NCI-H345 (cell line): Measurements from ENCODE around the gene SLC43A1.
"Not testable (repeated sequence)": the region's sequence is repeated elsewhere in the genome, so short reads cannot be mapped to it uniquely, and the experiment has no call there.

Source experiments
- DNase-seq: peaks from one replicate; lab custom pipeline; 2025; lab: John Stamatoyannopoulos, UW

The SLC43A1 gene

GRCh38 chr11:57515332-57516060 is at the start of gene SLC43A1:
TSS of gene SLC43A1 (minus strand) at chr11:57515702. CDS start at chr11:57514111, 1,591 bp downstream.
- DNase-seq: no peak

GRCh38 chr11:57562596-57562995 is 47.1 kb upstream of the SLC43A1 start:
- no peak for DNase-seq

GRCh38 chr11:57560146-57560545 is 44.6 kb upstream of the SLC43A1 start:
- DNase-seq: no peak

GRCh38 chr11:57556041-57556440 is 40.5 kb upstream of the SLC43A1 start:
- no peak for DNase-seq

GRCh38 chr11:57555393-57555792 is 39.9 kb upstream of the SLC43A1 start:
- DNase-seq: no peak

GRCh38 chr11:57552479-57552878 is 37.0 kb upstream of the SLC43A1 start:
- no peak for DNase-seq

GRCh38 chr11:57551941-57552340 is 36.4 kb upstream of the SLC43A1 start:
- DNase-seq: no peak

GRCh38 chr11:57549983-57550382 is 34.5 kb upstream of the SLC43A1 start:
- DNase-seq: no peak

GRCh38 chr11:57547854-57548377 is 32.4 kb upstream of the SLC43A1 start:
- no peak for DNase-seq

GRCh38 chr11:57546869-57547475 is 31.5 kb upstream of the SLC43A1 start:
- no peak for DNase-seq

GRCh38 chr11:57546451-57546850 is 30.9 kb upstream of the SLC43A1 start:
- no peak for DNase-seq

GRCh38 chr11:57545883-57546282 is 30.4 kb upstream of the SLC43A1 start:
- DNase-seq: no peak

GRCh38 chr11:57544566-57544965 is 29.1 kb upstream of the SLC43A1 start:
- DNase-seq: no peak

GRCh38 chr11:57543593-57543992 is 28.1 kb upstream of the SLC43A1 start:
- DNase-seq: no peak

GRCh38 chr11:57542582-57542981 is 27.1 kb upstream of the SLC43A1 start:
- DNase-seq: no peak

GRCh38 chr11:57541169-57541568 is 25.7 kb upstream of the SLC43A1 start:
- no peak for DNase-seq

- no peak for DNase-seq
These were observed 23.8 kb upstream of the SLC43A1 start for GRCh38 chr11:57539342-57539741.

GRCh38 chr11:57536947-57537619 is 21.6 kb upstream of the SLC43A1 start, which contains the start of gene SMTNL1:
TSS of gene SMTNL1 (plus strand) at chr11:57537595. CDS start at chr11:57542643, 5,048 bp downstream.
- no peak for DNase-seq

GRCh38 chr11:57534449-57534848 is 18.9 kb upstream of the SLC43A1 start:
- not testable (repeated sequence) for DNase-seq

- DNase-seq: peak; percentile 99
These were observed 15.3 kb upstream of the SLC43A1 start, which contains the start of gene TIMM10 for GRCh38 chr11:57530596-57531507. TSS of gene TIMM10 (minus strand) at chr11:57530754. CDS start at chr11:57530189, 565 bp downstream.

GRCh38 chr11:57530215-57530595 is 14.7 kb upstream of the SLC43A1 start:
- DNase-seq: no peak

GRCh38 chr11:57529012-57529411 is 13.5 kb upstream of the SLC43A1 start:
- DNase-seq: no peak
